ENCODE results near the gene FBLN2. TPM values are rescaled to one million over a fixed set of nuclear protein-coding genes. Genes with fewer than 3 reads are reported as not detected.

The FBLN2 gene
- total RNA-seq, 1 donor from 2014 or later = 81.1 TPM

- ATAC-seq = no peak
- DNase-seq (ENCODE audit: missing footprints) = peak; percentile 16
- intact Hi-C loops (cut with DNase I) = loop anchor here (5.0 kb wide), 2 partner anchors 223 to 808 kb away; partner anchors contain the start of gene WNT7A
Measured at GRCh38 chr3:13659221-13659969, 110.5 kb downstream of the FBLN2 start.

- ATAC-seq (no peak), DNase-seq (ENCODE audit: missing footprints) (no peak)
- intact Hi-C loops (cut with DNase I) = no loop called here
Measured at GRCh38 chr3:13660042-13660874, 111.3 kb downstream of the FBLN2 start.

- ATAC-seq (no peak), DNase-seq (ENCODE audit: missing footprints) (peak; percentile 42)
- intact Hi-C loops (cut with DNase I) = no loop called here
Measured at GRCh38 chr3:13661121-13661520, 112.2 kb downstream of the FBLN2 start.

GRCh38 chr3:13662238-13662847, 113.4 kb downstream of the FBLN2 start:
- DNase-seq (ENCODE audit: missing footprints) (peak; percentile 39), ATAC-seq (no peak)
- intact Hi-C loops (cut with DNase I) = no loop called here

GRCh38 chr3:13663781-13664535, 115.0 kb downstream of the FBLN2 start:
- ATAC-seq (no peak), DNase-seq (ENCODE audit: missing footprints) (peak; percentile 20)
- intact Hi-C loops (cut with DNase I) = no loop called here

- ATAC-seq (no peak), DNase-seq (ENCODE audit: missing footprints) (peak; percentile 45)
- intact Hi-C loops (cut with DNase I) = no loop called here
Measured at GRCh38 chr3:13665582-13666226, 116.8 kb downstream of the FBLN2 start.

GRCh38 chr3:13666227-13666619, 117.3 kb downstream of the FBLN2 start:
- intact Hi-C loops (cut with DNase I) = no loop called here
- ATAC-seq = no peak
- DNase-seq (ENCODE audit: missing footprints) = no peak

GRCh38 chr3:13666781-13667709, 118.1 kb downstream of the FBLN2 start:
- ATAC-seq = no peak
- intact Hi-C loops (cut with DNase I) = no loop called here
- DNase-seq (ENCODE audit: missing footprints) = no peak

- intact Hi-C loops (cut with DNase I) = no loop called here
- DNase-seq (ENCODE audit: missing footprints) (no peak), ATAC-seq (no peak)
Measured at GRCh38 chr3:13668136-13668535, 119.2 kb downstream of the FBLN2 start.

GRCh38 chr3:13669457-13669856, 120.5 kb downstream of the FBLN2 start:
- DNase-seq (ENCODE audit: missing footprints) (no peak), ATAC-seq (no peak)
- intact Hi-C loops (cut with DNase I) = no loop called here

- ATAC-seq (no peak), DNase-seq (ENCODE audit: missing footprints) (no peak)
- intact Hi-C loops (cut with DNase I) = no loop called here
Measured at GRCh38 chr3:13670292-13670691, 121.4 kb downstream of the FBLN2 start.

- no peak for DNase-seq (ENCODE audit: missing footprints)
- ATAC-seq = no peak
- intact Hi-C loops (cut with DNase I) = no loop called here
Measured at GRCh38 chr3:13671482-13672233, 122.7 kb downstream of the FBLN2 start.

GRCh38 chr3:13673207-13673606, 124.3 kb downstream of the FBLN2 start:
- no peak for DNase-seq (ENCODE audit: missing footprints)
- intact Hi-C loops (cut with DNase I) = no loop called here
- no peak for ATAC-seq

GRCh38 chr3:13674538-13675185, 125.7 kb downstream of the FBLN2 start:
- intact Hi-C loops (cut with DNase I) = no loop called here
- DNase-seq (ENCODE audit: missing footprints) (no peak), ATAC-seq (no peak)

GRCh38 chr3:13676356-13677017, 127.6 kb downstream of the FBLN2 start:
- no peak for ATAC-seq
- DNase-seq (ENCODE audit: missing footprints) = no peak
- intact Hi-C loops (cut with DNase I) = no loop called here

GRCh38 chr3:13677272-13677671, 128.3 kb downstream of the FBLN2 start:
- intact Hi-C loops (cut with DNase I) = no loop called here
- DNase-seq (ENCODE audit: missing footprints) (no peak), ATAC-seq (no peak)

All from Right ventricle myocardium inferior (tissue), 1 donor.